Amygdala (tissue), 56 donors: ENCODE measurements around the gene OTP.

Experiments used
- DNase-seq, 56 donors: peaks; one replicate each; lab custom pipeline; 2025; lab: John Stamatoyannopoulos, UW

The OTP gene

GRCh38 chr5:77637998-77638762 is at the start of gene OTP:
Gene OTP, minus strand, starts transcription at chr5:77638713. Its CDS starts 164 bp downstream, at chr5:77638549.
- no peak for DNase-seq

DNA sequence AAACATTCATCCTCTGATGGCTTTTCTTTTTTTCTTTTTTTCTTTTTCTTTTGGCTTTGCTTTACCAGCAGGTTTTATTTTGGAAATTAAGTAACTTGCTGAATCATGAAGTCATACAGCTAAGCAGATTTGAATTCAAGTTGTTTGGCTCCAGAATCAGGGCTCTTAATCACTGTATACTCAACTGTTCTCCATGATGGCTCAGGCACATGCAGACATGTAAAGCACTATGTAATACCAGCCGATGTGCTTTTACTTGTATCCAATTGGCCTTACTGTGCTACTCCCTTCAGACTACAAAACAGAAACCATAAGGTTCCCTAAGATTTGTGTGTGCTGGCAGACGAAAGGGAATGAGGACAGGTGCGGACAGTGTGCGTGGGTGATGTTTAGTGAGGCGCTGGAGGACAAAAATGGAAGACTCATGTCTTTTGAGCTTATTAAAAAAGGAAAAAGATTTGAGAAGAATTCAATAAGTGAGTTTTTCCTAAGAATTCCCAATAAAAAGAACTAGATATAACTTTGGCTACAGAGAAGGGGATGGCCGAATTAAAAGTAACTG is 44.7 kb upstream of the OTP start:
- DNase-seq = peak in 9 of 56 donors; percentile 4 to 26 (median 9)

GRCh38 chr5:77670526-77670925 is 32.0 kb upstream of the OTP start:
- DNase-seq = no peak

DNA sequence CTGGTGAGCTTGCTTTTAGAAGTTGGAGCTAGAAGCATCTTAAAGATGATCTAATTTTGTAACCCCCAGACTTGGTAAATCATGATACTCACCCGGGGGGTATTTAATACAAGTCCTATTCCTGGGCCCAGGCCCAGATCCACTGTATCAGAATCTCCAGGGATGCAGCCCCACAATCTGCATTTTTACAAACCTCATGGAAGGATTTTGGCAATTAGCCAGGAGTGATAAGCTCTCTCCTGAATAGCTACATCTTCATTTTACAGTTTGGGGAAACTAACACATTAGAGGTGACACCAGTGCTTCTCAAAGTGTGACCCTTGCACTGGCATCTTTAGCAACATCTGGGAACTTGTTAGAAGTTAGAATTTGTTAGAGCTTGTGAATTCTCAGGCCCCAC is 31.2 kb upstream of the OTP start:
- DNase-seq = no peak

DNA sequence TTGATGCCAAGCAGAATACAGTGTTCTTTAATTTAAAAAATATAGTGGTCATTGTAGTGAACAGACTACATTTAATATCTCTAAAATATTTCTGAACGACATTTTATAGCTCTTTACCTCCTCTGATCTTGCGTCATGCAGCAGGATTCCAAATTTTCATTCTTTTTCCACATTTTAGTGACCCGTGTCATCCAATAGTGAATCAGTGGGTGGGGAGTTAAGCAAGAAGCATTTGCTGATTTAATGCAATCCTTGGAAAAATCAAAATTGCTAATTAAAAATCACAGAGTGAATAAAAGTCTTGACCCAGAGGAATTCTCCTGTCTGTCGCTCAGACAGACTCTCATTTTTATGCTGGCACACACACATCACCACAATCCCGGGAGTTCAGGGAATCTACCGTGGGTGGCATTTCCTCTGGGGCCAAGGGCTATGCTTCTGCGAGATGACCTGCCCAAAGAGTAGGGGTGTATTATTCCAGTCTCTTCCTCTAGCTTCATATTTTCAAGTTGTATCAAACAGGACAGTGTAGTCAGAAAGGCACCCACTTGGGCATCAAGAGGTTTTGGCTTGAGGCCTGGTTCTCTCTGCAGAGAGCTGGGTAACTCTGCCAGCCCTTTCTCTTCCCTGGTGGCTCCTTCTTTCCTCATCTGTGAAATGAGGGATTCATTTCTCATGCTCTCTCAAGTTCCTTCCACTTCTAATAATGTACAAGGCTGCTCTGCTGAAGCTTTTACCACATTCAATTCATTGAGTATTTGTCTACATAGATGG is 24.8 kb upstream of the OTP start:
- no peak for DNase-seq

DNA sequence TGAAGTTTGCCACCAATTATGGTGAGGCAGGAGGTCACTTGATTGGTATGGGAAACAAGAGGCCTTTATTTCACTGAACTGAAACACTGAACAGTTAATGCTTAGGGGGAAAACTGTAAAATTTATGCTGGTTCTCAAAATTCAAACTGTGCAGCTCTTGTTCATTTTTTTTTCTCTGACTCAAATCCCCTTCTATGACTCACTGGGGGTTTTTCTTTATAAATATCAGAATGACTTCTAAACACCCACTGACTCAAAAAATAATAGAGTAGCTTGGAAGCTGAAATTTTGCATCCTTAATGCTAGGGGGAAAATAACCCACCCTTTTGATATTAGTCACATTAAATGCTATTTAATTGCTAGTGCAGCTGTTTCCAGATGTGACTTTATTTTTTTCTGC is 24.1 kb upstream of the OTP start:
- no peak for DNase-seq

GRCh38 chr5:77658662-77659061 is 20.1 kb upstream of the OTP start:
- no peak for DNase-seq

DNA sequence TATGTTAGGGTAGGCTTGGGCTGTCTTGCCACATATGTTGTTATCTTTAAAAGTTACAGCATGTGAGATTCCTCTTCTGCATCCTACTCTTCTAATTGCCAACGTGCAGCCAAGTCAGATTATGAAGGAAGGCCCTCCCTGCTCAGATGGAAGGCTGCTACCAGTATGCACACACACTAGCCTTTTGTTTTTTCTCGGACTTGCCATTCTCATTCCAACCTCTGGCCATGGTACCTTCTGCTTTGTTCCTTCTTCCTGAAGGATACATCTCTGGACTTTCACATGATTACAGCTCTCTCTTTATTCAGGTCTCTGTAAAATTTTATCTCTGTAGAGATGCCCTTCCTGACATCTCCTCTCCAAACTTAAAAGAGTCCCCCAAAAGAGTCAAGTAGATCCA is 12.8 kb upstream of the OTP start:
- DNase-seq = no peak

DNA sequence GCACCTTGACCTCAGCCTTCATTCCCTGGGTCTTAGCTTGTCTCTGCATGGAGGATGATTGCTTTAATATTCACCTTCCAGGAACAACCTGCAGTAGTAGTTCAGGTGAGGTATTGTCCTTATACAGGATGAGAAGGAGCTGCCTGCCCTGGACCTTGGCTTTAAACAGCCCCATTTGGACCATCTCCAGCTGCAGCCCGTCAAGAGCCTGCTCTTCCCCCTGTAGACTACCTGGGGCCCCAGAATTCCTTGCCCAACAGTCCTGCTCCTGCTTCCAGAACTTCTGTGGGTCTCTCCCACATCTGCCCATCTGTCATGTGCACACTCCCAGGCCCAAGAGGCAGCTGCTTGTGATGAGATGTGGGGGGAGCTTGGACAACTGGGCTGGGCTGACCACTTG is 12.2 kb upstream of the OTP start:
- no peak for DNase-seq

DNA sequence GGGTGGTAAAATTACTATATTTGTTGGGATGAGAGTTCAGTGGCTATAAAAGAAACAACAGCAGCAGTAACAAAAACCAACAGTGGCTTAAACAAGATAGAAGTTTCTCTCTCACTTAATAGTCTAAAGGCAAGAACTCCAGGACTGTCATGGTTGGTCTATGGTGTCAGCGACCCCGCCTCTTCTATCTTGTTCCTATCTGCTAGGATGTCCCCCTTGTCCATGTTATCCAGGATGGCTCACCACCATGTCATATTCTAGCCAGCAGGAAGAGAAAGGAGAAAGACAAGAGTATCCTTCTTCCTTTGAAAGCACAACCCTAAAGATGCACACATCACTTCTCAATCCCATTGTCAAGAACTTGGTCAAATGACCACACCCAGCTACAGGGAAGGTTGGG is 11.3 kb upstream of the OTP start:
- no peak for DNase-seq

DNA sequence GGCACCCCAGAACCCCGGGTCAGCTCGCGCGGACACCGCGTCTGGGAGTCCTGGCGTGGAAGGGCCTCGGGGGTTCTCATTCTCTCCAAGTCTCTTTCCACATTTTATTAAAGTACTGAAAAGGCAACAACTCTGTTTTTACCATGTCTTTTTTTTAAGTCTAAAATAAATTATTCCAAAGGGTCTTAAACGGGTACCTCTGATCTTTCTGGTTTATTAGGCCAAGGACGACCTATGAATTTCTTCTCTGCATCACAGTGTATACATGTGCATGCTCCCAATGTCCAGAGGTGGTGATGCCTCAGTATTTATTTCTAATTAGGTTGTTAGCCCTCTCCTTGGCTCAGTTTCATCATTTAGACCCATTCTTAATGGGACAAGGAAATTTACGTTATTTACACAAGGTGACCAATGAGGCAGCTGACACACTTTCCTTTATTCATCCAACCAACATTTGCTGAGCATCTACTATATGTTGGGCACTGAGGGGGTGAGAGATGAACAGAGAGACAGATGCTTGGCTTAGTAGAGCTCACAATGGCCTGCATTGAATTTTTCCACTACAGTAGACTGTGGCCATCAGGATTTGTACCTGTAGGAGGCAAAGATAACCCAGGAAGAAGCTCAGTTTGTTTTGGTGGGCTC is 7.6 kb upstream of the OTP start:
- no peak for DNase-seq

GRCh38 chr5:77645158-77645994 is 6.9 kb upstream of the OTP start:
- DNase-seq = peak in 7 of 56 donors; percentile 8 to 49 (median 15)

DNA sequence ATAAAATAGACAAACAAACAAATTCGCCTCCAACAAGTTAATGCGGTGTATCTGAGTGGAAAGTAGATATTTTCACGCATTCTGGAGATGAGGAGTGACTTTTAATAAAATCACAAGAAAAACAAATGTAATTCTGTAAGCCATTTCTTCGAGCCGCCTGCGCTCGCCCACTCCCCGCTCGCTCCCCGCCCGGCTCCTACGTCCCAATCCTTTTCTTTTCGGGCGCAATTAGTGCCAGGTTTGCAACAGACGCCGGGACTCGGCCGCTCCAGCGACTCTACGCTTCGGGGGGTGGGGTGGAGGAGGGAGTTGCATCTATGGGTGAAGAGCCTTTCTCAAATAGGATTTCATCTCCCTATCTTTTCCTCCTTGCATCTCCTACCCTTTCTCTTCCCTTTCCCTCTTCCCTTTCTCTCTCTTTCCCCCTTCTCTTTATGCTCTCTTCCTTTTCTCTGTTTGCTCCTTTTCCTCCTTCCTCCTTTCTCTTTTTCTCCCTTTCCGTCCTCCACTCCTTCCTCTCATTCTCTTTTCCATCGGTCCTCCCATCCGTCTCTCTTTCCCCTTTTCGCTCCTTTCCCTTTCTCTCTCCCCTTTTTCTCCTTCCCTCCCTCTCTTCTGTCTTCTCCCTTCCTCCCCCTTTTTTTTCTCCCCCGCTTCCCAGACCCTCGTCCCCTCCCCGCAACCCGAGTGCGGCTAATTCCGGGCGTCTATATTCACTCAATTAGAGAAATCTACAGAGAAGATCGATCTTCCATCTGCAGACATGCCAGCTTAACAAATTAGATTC is 6.1 kb upstream of the OTP start:
- DNase-seq = no peak

DNA sequence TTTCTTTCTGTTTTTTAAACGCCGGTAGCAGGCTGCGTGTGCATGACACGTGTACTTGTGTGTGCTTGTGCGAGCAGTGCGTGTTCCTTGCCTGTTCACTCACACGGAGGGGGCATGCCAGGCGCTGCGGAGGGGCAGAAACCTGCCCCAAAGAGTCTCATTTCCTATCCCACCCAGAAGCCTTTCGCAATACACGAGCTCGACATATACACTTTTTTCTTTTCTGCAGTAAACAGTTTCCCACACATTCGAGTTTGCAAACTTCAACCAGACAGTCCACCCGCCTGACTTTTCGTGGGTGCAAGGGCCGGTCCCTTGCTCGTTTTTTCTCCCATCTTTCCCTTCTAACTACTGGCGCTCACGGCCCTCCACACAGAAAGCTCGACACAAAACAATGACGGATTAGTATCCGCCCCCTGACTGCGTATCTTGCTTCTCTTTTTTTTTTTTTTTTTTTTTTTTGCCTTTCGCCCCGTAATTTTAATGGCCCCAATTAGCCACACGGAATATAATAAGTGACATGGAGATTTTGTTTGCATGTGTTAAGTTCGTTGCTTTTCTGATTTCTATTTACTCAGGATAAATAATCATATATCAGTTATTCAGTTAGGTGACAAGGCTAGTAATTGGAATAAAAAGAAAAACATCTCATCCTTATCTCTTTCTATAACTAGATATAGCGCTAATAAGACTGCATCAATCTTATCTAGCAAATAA is 5.3 kb upstream of the OTP start:
- DNase-seq = no peak

- DNase-seq = no peak
Observed at GRCh38 chr5:77642738-77643653, 4.5 kb upstream of the OTP start.

- no peak for DNase-seq
Observed at GRCh38 chr5:77641963-77642737, 3.6 kb upstream of the OTP start.

- no peak for DNase-seq
Observed at GRCh38 chr5:77641397-77641943, 3.0 kb upstream of the OTP start.
